ENCODE data around the gene SLF2.

The SLF2 gene

DNA sequence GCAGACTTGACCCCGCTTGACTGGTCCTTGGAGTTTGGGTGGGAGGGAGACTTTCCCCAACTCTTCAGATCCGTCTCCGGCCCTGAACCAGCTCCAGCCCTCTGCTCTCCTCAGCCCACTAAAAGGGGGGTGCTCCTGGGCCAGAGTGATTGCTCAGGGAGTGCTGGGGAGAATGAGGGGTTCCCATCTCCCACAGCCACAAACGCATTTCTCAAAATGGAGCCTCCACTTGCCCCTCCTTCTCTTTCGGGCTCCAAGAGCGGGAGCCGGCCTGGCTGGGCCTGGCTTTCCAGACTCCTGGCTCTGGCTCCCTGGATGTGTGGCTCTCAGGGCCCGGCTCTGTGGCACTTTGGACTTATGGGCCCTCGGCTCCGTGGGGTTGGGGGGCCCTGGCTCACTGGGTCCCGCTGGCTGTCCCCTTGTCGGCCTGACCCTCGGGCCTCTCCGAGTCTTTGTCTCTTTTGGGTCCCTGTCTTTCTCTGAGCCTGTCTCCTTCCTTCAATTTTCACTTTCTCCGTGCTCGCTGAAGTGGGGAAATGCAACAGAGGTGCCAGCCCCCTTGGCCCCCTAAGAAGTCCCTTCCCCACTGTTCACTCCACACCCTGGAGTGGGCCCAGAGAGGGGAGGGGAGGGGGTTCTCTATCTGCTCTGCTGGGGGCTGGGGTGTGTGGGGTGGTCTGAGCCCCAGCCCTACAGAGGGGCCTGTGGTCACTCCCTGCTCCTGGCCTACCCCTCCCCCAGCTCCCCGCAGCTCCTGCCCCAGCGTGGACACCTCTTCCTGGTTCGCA lies 87.6 kb downstream of the SLF2 start:
- DNase-seq, result peak; percentile 87

DNA sequence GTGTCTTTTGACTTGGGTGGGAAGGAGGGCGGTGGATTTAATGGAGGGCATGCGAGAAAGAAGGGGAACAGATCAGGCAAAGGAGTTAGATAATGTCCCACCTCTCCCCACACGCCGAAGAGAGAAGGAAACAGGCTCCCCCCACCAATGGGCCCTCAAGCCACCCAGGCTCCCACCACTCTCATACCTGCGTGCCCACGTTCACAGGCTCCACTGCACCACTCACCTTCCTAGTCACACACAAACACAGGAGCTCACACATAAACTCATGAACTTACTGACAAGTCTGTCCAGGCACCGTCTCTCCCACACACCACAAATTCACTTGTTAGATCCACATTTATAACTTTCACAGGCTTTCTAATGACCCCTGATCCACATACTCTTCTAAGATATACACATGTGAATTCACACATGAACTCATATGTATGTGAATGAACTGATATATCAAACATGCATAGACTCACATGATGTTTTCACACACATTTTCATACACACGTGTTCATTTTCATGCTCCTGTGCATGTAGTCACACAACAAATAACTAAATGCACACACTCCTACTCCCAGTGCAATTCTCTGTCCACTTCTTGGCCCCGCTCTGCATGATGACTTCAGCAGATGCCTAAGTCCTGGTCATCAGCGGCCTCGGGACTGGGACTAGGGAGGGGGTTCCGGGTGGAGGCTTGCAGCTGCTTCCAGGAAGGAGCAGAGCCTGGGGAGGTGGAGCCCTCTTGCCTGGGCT lies 88.3 kb downstream of the SLF2 start:
- peak; percentile 62 for DNase-seq

DNA sequence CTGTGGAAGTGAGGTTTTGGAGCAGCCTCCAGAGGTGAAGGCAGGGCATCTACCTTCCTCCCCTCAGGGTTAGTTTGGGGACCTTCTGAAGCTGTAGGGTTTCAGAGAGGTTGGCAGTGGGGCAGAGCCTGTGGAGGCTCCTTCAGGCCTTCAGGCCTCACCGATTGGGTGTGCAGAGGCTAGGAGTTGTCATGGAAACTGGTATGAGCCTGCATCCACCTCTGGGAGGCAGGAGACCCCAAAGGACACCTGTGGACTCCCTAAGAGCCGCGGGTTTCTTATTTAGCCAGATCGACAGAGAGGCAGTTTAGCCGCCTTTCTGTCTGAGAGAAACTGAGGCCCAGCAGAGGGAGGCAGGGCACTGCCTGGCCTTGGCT lies 88.9 kb downstream of the SLF2 start:
- DNase-seq, result no peak

GRCh38 chr10:101002456-101002855 lies 89.7 kb downstream of the SLF2 start:
- DNase-seq, result no peak

DNA sequence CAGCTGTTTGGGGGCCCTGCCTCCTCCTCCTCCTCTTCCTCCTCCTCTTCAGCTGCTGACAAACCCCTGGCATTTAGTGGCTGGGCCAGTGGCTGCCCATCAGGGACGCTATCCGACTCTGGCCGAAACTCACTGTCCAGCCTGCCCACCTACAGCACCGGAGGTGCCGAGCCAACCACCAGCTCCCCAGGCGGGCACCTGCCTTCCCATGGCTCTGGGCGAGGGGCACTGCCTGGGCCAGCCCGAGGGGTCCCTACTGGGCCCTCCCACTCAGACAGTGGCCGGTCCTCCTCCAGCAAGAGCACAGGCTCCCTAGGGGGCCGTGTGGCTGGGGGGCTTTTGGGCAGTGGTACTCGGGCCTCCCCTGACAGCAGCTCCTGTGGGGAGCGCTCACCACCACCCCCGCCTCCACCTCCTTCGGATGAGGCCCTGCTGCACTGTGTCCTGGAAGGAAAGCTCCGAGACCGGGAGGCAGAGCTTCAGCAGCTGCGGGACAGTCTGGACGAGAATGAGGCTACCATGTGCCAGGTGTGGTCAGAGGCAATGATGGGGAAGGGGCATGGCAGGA lies 91.0 kb downstream of the SLF2 start:
- DNase-seq, result no peak

DNA sequence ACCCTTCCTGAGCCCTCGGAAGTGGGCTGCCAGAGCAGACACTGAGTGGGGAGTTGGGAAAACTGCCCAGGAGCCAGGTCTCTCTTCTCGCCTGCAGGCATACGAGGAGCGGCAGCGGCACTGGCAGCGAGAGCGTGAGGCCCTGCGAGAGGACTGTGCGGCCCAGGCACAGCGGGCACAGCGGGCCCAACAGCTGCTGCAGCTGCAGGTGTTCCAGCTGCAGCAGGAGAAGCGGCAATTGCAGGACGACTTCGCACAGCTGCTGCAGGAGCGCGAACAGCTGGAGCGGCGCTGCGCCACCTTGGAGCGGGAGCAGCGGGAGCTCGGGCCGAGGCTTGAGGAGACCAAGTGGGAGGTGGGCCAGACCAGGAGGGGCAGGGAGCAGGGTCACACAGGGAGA lies 92.6 kb downstream of the SLF2 start:
- no peak for DNase-seq

GRCh38 chr10:101005869-101006567 lies 93.3 kb downstream of the SLF2 start:
- DNase-seq, result no peak

DNA sequence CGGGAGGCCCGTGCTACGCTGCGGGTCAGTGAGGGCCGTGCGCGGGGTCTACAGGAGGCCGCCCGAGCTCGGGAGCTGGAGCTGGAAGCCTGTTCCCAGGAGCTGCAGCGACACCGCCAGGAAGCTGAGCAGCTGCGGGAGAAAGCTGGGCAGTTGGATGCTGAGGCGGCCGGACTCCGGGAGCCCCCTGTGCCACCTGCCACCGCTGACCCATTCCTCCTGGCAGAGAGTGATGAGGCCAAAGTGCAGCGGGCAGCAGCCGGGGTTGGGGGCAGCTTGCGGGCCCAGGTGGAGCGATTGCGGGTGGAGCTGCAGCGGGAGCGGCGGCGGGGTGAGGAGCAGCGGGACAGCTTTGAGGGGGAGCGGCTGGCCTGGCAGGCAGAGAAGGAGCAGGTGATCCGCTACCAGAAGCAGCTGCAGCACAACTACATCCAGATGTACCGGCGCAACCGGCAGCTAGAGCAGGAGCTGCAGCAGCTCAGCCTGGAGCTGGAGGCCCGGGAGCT lies 93.9 kb downstream of the SLF2 start:
- DNase-seq, result no peak

- no peak for DNase-seq
Measured at GRCh38 chr10:101007099-101007711, 94.4 kb downstream of the SLF2 start.

DNA sequence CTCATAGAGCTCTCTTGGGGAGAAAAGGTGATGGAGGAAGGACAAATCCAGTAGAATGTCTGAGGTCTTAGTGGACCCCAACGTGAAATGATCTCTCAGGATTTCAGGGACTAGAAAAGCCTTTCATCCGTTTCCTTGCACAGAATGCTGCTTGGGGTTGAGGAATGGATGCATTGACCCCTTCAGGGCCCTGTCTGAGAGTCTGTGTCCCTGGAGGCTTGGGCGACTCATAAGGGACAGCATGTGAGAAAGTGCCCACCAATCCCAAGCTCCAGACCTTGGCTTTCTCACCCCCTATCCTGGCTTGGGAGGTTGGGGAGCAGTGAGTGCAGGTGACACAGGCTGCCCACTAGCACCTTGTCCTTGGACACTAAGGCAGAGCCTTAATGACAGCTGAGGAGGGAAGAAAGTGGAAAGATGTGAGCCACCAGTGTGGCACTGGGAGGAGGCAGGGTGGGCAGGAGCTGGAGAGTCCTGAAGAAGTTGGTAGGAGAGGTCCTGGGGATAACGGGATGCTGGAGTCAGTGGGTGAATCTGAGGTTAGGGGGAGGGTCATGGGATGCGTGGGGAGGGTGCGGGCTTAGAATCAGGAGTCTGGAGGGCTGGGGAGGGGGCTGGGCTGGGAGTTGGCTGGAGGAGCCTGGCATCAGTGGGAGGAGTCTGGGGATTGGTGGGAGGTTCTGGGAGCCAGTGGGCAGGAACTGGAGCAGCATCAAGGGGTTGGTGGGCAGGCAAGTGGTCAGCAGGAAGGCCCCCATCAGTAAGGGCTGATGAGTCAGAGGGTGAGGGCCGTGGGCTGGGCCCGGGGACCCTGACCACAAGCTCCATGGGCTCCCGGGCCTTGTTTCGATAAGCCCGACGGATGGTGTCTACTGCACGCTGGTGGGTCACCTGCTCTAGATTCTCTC lies 95.4 kb downstream of the SLF2 start:
- DNase-seq, result no peak

DNA sequence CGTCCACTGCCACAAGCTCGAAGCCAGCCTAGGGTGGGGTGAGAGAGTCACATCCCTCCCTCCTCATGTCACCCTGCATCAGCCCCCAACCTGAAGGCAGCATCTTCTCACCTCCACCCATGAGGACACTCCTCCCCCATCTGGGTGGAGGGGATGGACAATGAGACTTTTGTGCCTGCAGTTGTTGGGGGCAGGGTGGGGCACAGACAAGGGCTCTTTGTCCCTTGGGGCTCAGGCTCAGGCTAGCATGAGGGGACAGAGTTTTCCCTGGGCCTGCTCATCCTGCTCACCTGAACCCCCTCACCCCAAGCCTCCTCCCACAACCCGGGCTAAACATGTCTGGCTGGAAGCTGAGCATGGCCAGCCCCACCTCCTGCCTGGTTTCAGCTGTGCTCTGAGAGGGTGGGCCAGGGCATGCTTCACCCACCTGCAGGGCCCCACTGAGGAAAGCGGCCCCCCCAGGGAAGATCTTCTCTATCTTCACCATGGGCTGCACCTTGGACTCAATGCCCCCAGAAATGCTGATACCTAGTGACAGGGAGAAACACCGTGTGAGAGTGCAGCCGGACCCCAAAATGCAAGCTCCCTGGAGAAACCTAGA lies 96.2 kb downstream of the SLF2 start:
- DNase-seq, result no peak

- no peak for DNase-seq
Measured at GRCh38 chr10:101010329-101010728, 97.6 kb downstream of the SLF2 start.

GRCh38 chr10:101011517-101012423 lies 99.0 kb downstream of the SLF2 start:
- DNase-seq, result no peak

GRCh38 chr10:101012525-101013364 lies 100.0 kb downstream of the SLF2 start:
- peak; percentile 80 for DNase-seq

DNA sequence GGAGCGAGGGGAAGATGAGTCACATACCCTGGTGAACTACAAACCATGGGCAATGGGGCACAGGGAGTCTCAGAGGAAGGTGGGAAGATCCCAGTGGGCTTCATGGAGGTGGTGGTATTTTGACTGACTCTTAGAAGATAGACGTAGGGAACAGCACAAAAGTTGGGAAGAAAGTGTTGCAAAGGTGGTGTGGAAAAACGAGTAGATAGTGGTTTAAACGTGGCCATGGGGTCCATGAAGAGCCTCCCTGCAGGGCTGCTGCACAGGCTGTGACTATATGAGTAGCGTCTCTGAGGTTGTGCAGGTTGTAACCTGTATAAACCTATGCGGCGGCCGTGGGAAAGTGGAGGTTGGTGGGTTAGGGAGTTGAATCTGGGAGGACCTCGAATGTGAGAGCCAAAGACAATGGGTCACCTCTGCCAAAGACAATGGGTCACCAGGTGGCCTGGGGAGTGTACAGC lies 100.6 kb downstream of the SLF2 start:
- no peak for DNase-seq

DNA sequence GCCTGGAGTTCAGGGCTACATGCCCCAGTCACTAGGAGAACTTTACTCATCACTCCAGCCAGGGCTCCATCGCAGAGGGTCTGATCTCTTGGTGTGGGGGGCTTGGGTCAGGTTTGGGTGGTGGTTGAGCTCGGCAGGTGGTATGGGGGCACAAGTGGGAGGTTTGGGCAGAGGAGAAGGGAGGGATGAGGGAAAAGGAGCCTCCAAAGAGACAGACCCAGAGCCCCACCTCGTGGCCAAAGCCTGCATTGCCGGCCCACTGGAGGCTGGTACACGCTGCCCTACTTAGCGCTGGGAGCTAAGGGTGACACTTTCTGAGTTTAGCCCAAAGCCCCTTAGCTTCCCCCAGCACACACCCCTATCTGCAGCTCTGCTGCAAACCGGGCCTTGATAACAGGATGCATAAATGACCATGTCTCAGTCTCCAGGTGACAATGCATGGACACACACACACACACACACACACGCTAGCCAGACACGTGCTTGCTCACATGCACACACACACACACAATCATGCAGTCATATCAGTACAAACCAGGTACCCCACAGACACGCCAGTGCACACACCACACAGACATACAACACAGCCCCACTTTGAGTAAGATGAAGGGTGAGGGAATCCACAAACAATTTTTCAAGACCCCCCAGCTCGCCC lies 101.6 kb downstream of the SLF2 start:
- DNase-seq, result peak; percentile 74

All from right kidney (tissue), 1 donor.